ENCODE data around the gene OAT.

GRCh38 chr10:124369986-124370385, 48.7 kb downstream of the OAT start:
- TF ChIP-seq CTCF (conservative IDR thresholded peaks at IDR 0.05; ENCODE audit: low read depth, low read length) (no peak), EZH2 (IDR thresholded peaks at IDR 0.05; ENCODE audit: borderline replicate concordance, low read depth, low read length, poor library complexity, severe bottlenecking) (no peak)
